ENCODE measurements around the gene HES6. TPM values are rescaled to one million over a fixed set of nuclear protein-coding genes. Genes with fewer than 3 reads are reported as not detected.

The HES6 gene
- total RNA-seq, 4 donors from 2014 or later: 5.3 to 9.1 (median 5.6) TPM

GRCh38 chr2:238238766-238239542 is 884 bp downstream of the HES6 start:
- TF ChIP-seq CTCF (IDR thresholded peaks at IDR 0.05): no peak

DNA sequence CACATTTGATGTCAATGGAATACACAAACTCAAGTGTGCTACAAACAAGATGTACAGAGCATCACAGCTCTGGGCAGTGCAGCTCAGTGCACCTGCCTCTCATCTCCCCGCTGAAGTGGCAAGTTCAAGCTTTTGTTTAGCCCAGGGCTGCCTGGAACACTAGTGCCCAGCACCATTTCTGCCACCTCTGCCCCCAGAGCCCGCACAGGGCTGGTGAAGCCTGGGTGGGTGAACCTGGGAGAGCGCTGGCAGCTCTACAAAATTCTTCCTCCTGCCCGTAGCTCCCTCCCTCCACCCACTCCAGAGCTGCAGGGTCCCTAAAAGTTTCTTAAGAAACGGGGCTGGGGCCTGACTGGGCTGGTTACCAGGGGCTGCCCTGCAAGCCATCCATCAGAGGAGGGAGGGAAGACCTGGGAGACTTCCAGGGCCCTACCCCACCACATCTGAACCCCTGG is 1.5 kb downstream of the HES6 start:
- TF ChIP-seq CTCF (IDR thresholded peaks at IDR 0.05): no peak
- ATAC-seq (ENCODE audit: low FRiP score) (no peak), DNase-seq (ENCODE audit: low spot score) (no peak)

More at GRCh38 chr2:238238766-238239542, 884 bp downstream of the HES6 start:
- DNase-seq (ENCODE audit: low spot score) (no peak), ATAC-seq (ENCODE audit: low FRiP score) (no peak)

DNA sequence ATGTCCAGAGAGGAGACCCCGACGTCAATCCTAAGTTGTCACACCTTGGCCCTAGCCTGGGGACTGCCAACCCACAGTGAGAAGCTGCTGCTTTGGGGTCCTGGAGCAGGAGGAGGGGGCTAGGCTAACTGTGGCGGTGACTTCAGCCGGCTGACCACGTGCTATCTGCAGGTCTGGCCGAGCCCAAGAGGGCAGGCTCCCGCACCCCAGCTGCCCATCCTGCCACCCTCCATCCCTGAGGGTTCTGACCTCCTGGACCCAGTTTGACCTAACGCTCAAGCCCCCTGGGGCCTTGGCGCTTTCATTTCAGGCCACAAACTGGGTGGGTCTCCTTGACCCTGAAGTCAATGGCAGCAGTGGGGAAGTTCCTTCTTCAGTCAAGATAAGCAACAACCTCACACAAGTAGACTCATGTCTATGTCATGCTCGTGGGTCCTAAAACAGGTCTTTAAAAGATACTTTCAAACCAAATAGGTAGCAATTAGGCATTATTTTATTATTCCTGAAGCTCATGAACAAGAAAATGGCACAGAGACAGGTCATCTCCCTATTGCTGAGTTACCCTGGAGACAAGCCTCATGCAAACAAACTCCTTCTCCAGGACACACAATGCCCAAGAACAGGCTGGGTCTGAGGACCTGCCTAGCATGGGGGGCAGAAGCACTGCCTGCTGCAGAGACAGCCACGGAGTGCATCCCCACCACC is 2.3 kb downstream of the HES6 start:
- TF ChIP-seq CTCF (IDR thresholded peaks at IDR 0.05): no peak
- DNase-seq (ENCODE audit: low spot score) (no peak), ATAC-seq (ENCODE audit: low FRiP score) (no peak)

DNA sequence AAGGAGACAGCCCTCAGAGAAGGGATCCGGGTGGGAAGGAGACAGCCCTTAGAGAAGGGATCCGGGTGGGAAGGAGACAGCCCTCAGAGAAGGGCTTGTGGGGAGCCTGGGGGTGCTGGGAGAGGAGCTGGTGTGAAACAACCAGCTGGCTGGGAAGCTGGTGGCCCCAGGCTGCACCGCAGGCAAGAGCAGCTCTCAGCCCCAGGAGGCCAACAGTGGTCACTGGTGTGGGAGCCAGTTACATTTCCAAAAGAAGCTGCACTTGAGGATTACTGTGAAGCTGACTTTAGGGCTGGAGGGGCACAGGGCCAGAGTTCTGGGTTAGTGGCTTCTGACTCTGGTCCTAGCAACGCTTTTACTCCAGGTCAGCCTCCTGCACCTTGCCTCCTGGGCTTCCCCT is 3.3 kb downstream of the HES6 start:
- no peak for TF ChIP-seq CTCF (IDR thresholded peaks at IDR 0.05)
- no peak for ATAC-seq (ENCODE audit: low FRiP score)
- no peak for DNase-seq (ENCODE audit: low spot score)

DNA sequence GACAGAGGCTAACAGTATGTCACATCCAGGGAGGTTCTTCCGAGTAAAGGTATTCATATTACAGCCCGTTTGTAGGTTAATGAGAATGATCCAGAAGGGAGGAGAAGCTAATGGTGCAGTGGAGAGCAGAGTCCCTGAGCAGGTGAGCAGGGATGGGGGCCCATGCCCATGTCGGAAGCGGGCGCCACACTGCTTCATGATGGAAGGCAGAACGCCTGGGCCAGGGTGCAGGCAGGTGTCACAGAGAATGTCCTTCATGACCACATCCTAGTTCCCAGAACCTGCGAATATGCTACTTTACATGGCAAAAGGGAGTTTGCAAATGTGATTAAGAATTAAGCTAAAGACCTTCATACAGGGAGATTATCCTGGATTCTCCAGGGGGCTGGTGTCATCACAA is 4.0 kb downstream of the HES6 start:
- no peak for ATAC-seq (ENCODE audit: low FRiP score)
- no peak for TF ChIP-seq CTCF (IDR thresholded peaks at IDR 0.05)
- DNase-seq (ENCODE audit: low spot score): no peak

DNA sequence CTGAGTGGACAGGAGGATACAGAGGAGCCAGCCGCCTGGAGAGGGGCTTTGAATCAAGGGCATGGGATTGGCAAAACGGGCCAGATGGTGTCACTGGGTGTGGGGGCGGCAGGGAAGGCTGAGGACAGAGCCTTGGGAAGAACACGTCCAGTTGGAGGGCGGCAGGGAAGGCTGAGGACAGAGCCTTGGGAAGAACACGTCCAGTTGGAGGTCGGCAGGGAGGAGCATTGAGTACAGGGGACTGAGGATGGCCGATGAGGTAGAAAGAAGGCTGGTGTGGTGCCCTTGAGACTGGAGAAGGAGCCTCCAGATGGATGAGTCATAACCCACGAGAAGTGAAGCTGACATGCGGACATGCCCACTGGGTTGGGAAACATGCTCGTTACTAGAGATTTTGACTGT is 4.5 kb downstream of the HES6 start:
- TF ChIP-seq CTCF (IDR thresholded peaks at IDR 0.05): no peak
- ATAC-seq (ENCODE audit: low FRiP score) (no peak), DNase-seq (ENCODE audit: low spot score) (no peak)
